ENCODE results near the gene SPATA16. TPM values are rescaled to one million over a fixed set of nuclear protein-coding genes. Genes with fewer than 3 reads are reported as not detected.
"Not testable (repeated sequence)": the region's sequence is repeated elsewhere in the genome, so short reads cannot be mapped to it uniquely, and the experiment has no call there.

SPATA16 gene
- total RNA-seq = not detected

- DNase-seq = no peak
Observed at GRCh38 chr3:173140986-173141385, at the start of gene SPATA16. Gene SPATA16, minus strand, starts transcription at chr3:173141235. Its CDS starts 23,504 bp downstream, at chr3:173117731.

- not testable (repeated sequence) for DNase-seq
Observed at GRCh38 chr3:173183022-173183421, 42.0 kb upstream of the SPATA16 start.

- DNase-seq = no peak
Observed at GRCh38 chr3:173173652-173174051, 32.6 kb upstream of the SPATA16 start.

- not testable (repeated sequence) for DNase-seq
Observed at GRCh38 chr3:173159139-173159538, 18.1 kb upstream of the SPATA16 start.

GRCh38 chr3:173156533-173156932 is 15.5 kb upstream of the SPATA16 start:
- DNase-seq = not testable (repeated sequence)

- no peak for DNase-seq
Observed at GRCh38 chr3:173153631-173154030, 12.6 kb upstream of the SPATA16 start.

- DNase-seq = no peak
Observed at GRCh38 chr3:173139420-173139819, 1.6 kb downstream of the SPATA16 start.

GRCh38 chr3:173138026-173138425 is 3.0 kb downstream of the SPATA16 start:
- no peak for DNase-seq

- no peak for DNase-seq
Observed at GRCh38 chr3:173135059-173135458, 6.0 kb downstream of the SPATA16 start.

- DNase-seq = no peak
Observed at GRCh38 chr3:173128633-173129032, 12.4 kb downstream of the SPATA16 start.

- no peak for DNase-seq
Observed at GRCh38 chr3:173111321-173111720, 29.7 kb downstream of the SPATA16 start.

GRCh38 chr3:173109143-173109542 is 31.9 kb downstream of the SPATA16 start:
- DNase-seq = no peak

- DNase-seq = no peak
Observed at GRCh38 chr3:173103469-173103868, 37.6 kb downstream of the SPATA16 start.

GRCh38 chr3:173098959-173099358 is 42.1 kb downstream of the SPATA16 start:
- no peak for DNase-seq

- DNase-seq = no peak
Observed at GRCh38 chr3:173096994-173097785, 43.8 kb downstream of the SPATA16 start.

- DNase-seq = no peak
Observed at GRCh38 chr3:173096140-173096539, 44.9 kb downstream of the SPATA16 start.

- DNase-seq = no peak
Observed at GRCh38 chr3:173092038-173092437, 49.0 kb downstream of the SPATA16 start.

- DNase-seq = no peak
Observed at GRCh38 chr3:173090492-173090891, 50.5 kb downstream of the SPATA16 start.

- DNase-seq = no peak
Observed at GRCh38 chr3:173089283-173089682, 51.8 kb downstream of the SPATA16 start.

- no peak for DNase-seq
Observed at GRCh38 chr3:173078525-173078924, 62.5 kb downstream of the SPATA16 start.

- DNase-seq = no peak
Observed at GRCh38 chr3:173066044-173067004, 74.7 kb downstream of the SPATA16 start.

GRCh38 chr3:173065543-173065981 is 75.5 kb downstream of the SPATA16 start:
- DNase-seq = no peak

GRCh38 chr3:173064631-173065030 is 76.4 kb downstream of the SPATA16 start:
- DNase-seq = no peak

- DNase-seq = no peak
Observed at GRCh38 chr3:173058229-173058628, 82.8 kb downstream of the SPATA16 start.

Measured in effector CD4-positive, alpha-beta T cell (primary cell).